ENCODE measurements around the gene CAMK2G.

DNA sequence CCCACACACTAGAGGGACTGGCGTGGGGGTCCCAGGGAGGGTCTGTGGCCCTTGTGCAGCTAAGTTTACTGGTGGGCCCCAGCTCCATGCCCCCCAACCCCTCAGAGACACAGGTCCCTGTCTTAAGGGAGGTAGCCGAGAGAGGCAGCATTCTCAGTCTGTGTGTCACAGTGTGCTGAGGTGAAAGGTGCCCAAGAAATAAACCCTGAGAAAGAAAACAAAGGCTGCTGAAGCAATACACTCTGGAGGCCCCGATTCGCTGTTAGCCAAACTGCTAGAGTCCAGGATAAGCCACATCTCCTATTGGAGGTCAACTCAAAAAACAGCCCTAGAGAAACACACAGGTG is 34.3 kb downstream of the CAMK2G start:
- TF ChIP-seq CTCF (IDR thresholded peaks at IDR 0.05) (no peak), POLR2A (IDR thresholded peaks at IDR 0.05) (no peak), EP300 (IDR thresholded peaks at IDR 0.05; ENCODE audit: low read depth) (no peak)
